Measurements from ENCODE around the gene MTUS2. TPM values are rescaled to one million over a fixed set of nuclear protein-coding genes. Genes with fewer than 3 reads are reported as not detected.

The MTUS2 gene
- total RNA-seq, 6 donors from 2014 or later: 0.11 to 1.6 (median 0.20) TPM; not detected in 1

GRCh38 chr13:29486551-29486950 is 666.4 kb downstream of the MTUS2 start:
- H3K36me3 ChIP-seq: no peaks in the 10 kb centered on the region
- no peaks in the 10 kb centered on the region for H3K4me1 ChIP-seq
- TF ChIP-seq POLR2AphosphoS5 (IDR thresholded peaks at IDR 0.05): no peak
- no peak for TF ChIP-seq POLR2A (IDR thresholded peaks at IDR 0.05)
- no peak for TF ChIP-seq CTCF (IDR thresholded peaks at IDR 0.05)
- no peak for TF ChIP-seq EP300 (IDR thresholded peaks at IDR 0.05)
- ATAC-seq (ENCODE audit: low FRiP score in 2 of 2): no peak
- H3K27ac ChIP-seq: no peak overlapping the region
- H3K27me3 ChIP-seq: no peaks in the 10 kb centered on the region
- no peak overlapping the region for H3K4me3 ChIP-seq
- DNase-seq: no peak
- no peaks in the 10 kb centered on the region for H3K9me3 ChIP-seq
- 65 to 69% methylated on average over 3 of the region's 3 CpGs for WGBS, 2 donors

- DNase-seq (no peak), ATAC-seq (ENCODE audit: low FRiP score in 2 of 2) (no peak)
- no peak for TF ChIP-seq EP300 (IDR thresholded peaks at IDR 0.05)
- Histone ChIP-seq H3K9me3 (no peaks in the 10 kb centered on the region), H3K4me1 (no peaks in the 10 kb centered on the region), H3K36me3 (no peaks in the 10 kb centered on the region), H3K27me3 (no peaks in the 10 kb centered on the region), H3K4me3 (no peak overlapping the region), H3K27ac (no peak overlapping the region)
- 82 to 84% methylated on average over 22 of the region's 22 CpGs for WGBS, 2 donors
Measured at GRCh38 chr13:29487466-29488454, 667.6 kb downstream of the MTUS2 start.

- 77 to 82% methylated on average over 14 of the region's 14 CpGs for WGBS, 2 donors
- ATAC-seq (ENCODE audit: low FRiP score in 2 of 2) (no peak), DNase-seq (no peak)
- Histone ChIP-seq H3K27ac (no peak overlapping the region), H3K4me1 (no peaks in the 10 kb centered on the region), H3K27me3 (no peaks in the 10 kb centered on the region), H3K36me3 (no peaks in the 10 kb centered on the region), H3K4me3 (no peak overlapping the region), H3K9me3 (no peaks in the 10 kb centered on the region)
- TF ChIP-seq CTCF (IDR thresholded peaks at IDR 0.05): no peak
- TF ChIP-seq POLR2A (IDR thresholded peaks at IDR 0.05): no peak
- no peak for TF ChIP-seq EP300 (IDR thresholded peaks at IDR 0.05)
- TF ChIP-seq POLR2AphosphoS5 (IDR thresholded peaks at IDR 0.05): no peak
Measured at GRCh38 chr13:29489650-29490560, 669.8 kb downstream of the MTUS2 start.

- Histone ChIP-seq H3K27ac (no peak overlapping the region), H3K27me3 (no peaks in the 10 kb centered on the region), H3K9me3 (no peaks in the 10 kb centered on the region), H3K4me1 (no peaks in the 10 kb centered on the region), H3K36me3 (no peaks in the 10 kb centered on the region), H3K4me3 (no peak overlapping the region)
- TF ChIP-seq POLR2AphosphoS5 (IDR thresholded peaks at IDR 0.05) (no peak), POLR2A (IDR thresholded peaks at IDR 0.05) (no peak), CTCF (IDR thresholded peaks at IDR 0.05) (no peak), EP300 (IDR thresholded peaks at IDR 0.05) (no peak)
- no peak for DNase-seq
- ATAC-seq (ENCODE audit: low FRiP score in 2 of 2): no peak
- WGBS, 2 donors: 89 to 90% methylated on average over 9 of the region's 9 CpGs
Measured at GRCh38 chr13:29490561-29490885, 670.4 kb downstream of the MTUS2 start.

GRCh38 chr13:29491248-29491647 is 671.1 kb downstream of the MTUS2 start:
- no peak overlapping the region for H3K4me3 ChIP-seq
- H3K4me1 ChIP-seq: peaks cover 0 to 3% (median 0%) of the 10 kb centered on the region in 4 donors
- DNase-seq (no peak), ATAC-seq (ENCODE audit: low FRiP score in 2 of 2) (peak in 1 of 2 donors; percentile 28)
- H3K9me3 ChIP-seq: no peaks in the 10 kb centered on the region
- no peaks in the 10 kb centered on the region for H3K36me3 ChIP-seq
- H3K27ac ChIP-seq: no peak overlapping the region
- no peak for TF ChIP-seq POLR2A (IDR thresholded peaks at IDR 0.05)
- TF ChIP-seq EP300 (IDR thresholded peaks at IDR 0.05): no peak
- TF ChIP-seq CTCF (IDR thresholded peaks at IDR 0.05): no peak
- no peak for TF ChIP-seq POLR2AphosphoS5 (IDR thresholded peaks at IDR 0.05)
- 50 to 66% methylated on average over 2 of the region's 2 CpGs for WGBS, 2 donors
- H3K27me3 ChIP-seq: peaks cover 0 to under 1% (median 0%) of the 10 kb centered on the region in 4 donors
